SK-N-SH treated with all-trans-retinoic acid at 6 μM for 48 hours (cell line): Measurements from ENCODE around the gene EEIG2.

Source experiments
- ARNTL ChIP-seq: fragments of 450-650 bp; formaldehyde crosslinking; IDR thresholded peaks from 2 replicates; pipeline ENCODE4 v1.5.0; 2020; ENCODE audit warnings: low read depth, mild to moderate bottlenecking, moderate library complexity, borderline replicate concordance
- CREB5 ChIP-seq: fragments of 250-450 bp; sonication (Bioruptor Pico); IDR thresholded peaks from 2 replicates; pipeline ENCODE4 v1.5.1; 2020; ENCODE audit warnings: low read depth, mild to moderate bottlenecking, moderate library complexity
- CSRNP3 ChIP-seq: fragments of 250-450 bp; sonication (Bioruptor Pico); IDR thresholded peaks from 2 replicates; pipeline ENCODE4 v1.5.1; 2021; ENCODE audit warnings: mild to moderate bottlenecking, moderate library complexity
- OSR1 ChIP-seq: fragments of 250-450 bp; sonication (Bioruptor Pico); IDR thresholded peaks from 2 replicates; pipeline ENCODE4 v1.8.0; 2022; ENCODE audit warnings: moderate library complexity, mild to moderate bottlenecking, inconsistent platforms
- PATZ1 ChIP-seq: fragments of 250-450 bp; sonication (Bioruptor Pico); IDR thresholded peaks from 2 replicates; pipeline ENCODE4 v1.8.0; 2020; ENCODE audit warnings: mild to moderate bottlenecking, moderate library complexity, borderline replicate concordance
- RARB ChIP-seq: fragments of 250-450 bp; sonication (Bioruptor Pico); IDR thresholded peaks from 2 replicates; pipeline ENCODE4 v1.8.0; 2021; ENCODE audit warnings: mild to moderate bottlenecking, moderate library complexity
- TCF4 ChIP-seq: fragments of 250-450 bp; sonication (Bioruptor Pico); IDR thresholded peaks from 2 replicates; pipeline ENCODE4 v1.8.0; 2021; ENCODE audit warnings: mild to moderate bottlenecking, moderate library complexity, borderline replicate concordance
- TOX ChIP-seq: fragments of 250-450 bp; sonication (Bioruptor Pico); IDR thresholded peaks from 2 replicates; pipeline ENCODE4 v1.8.0; 2021; ENCODE audit warnings: mild to moderate bottlenecking, moderate library complexity, borderline replicate concordance
- ZFP30 ChIP-seq: fragments of 450-650 bp; formaldehyde crosslinking; IDR thresholded peaks from 2 replicates; pipeline ENCODE4 v1.5.0; 2022; ENCODE audit warnings: mild to moderate bottlenecking, moderate library complexity
- ZNF565 ChIP-seq: fragments of 450-650 bp; formaldehyde crosslinking; conservative IDR thresholded peaks from 2 replicates; pipeline ENCODE4 v1.5.0; 2020; ENCODE audit warnings: low read depth, mild to moderate bottlenecking, moderate library complexity

GRCh38 chr1:108511764-108512163, 48.1 kb upstream of the EEIG2 start:
- TF ChIP-seq CSRNP3 (CRISPR knock-in tag) (no peak), PATZ1 (CRISPR knock-in tag) (no peak), OSR1 (CRISPR knock-in tag) (no peak), ARNTL (CRISPR knock-in tag) (no peak), TCF4 (CRISPR knock-in tag) (no peak), ZNF565 (CRISPR knock-in tag) (no peak), CREB5 (CRISPR knock-in tag) (no peak), TOX (CRISPR knock-in tag) (no peak), RARB (CRISPR knock-in tag) (no peak), ZFP30 (CRISPR knock-in tag) (no peak)
